Activated gamma-delta T cell (primary cell): ENCODE results near the gene LRRC25.
A peak's percentile ranks its signal among the peaks of the same experiment; 100 is the strongest.
"Not testable (repeated sequence)": the region's sequence is repeated elsewhere in the genome, so short reads cannot be mapped to it uniquely, and the experiment has no call there.

Source experiments
- DNase-seq: peaks from one replicate; lab custom pipeline; 2025; lab: John Stamatoyannopoulos, UW

The LRRC25 gene

DNA sequence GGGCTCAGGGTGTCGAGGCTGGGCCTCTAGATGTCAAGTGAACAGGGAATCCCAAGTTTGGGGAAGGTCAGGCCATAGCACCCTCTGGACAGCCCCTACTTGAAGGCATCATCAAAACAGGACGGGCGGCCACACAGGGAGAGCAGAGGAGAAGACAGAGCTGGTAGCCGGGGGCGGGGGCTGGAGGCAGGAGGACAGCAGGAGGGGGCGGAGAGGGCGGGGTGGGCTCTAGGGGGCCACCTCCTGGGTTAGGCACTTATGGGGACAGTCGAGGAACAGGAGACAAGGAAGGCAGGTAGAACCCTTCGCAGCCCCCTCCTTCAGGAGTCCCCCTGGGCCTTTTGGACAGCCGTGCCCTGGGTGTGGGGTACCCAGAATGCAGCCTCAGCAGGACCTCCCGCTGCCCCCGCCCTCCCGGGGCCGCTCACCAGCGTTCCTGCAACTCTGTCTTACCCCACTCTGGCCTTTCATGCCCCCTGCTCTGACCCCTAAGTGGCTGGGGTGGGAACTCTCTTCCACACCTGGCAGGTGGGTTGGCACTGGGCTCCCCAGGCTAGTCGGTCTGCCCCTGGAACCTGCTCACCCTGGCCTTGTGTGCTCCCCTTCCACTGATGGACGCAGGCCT lies 27.6 kb upstream of the LRRC25 start:
- no peak for DNase-seq

DNA sequence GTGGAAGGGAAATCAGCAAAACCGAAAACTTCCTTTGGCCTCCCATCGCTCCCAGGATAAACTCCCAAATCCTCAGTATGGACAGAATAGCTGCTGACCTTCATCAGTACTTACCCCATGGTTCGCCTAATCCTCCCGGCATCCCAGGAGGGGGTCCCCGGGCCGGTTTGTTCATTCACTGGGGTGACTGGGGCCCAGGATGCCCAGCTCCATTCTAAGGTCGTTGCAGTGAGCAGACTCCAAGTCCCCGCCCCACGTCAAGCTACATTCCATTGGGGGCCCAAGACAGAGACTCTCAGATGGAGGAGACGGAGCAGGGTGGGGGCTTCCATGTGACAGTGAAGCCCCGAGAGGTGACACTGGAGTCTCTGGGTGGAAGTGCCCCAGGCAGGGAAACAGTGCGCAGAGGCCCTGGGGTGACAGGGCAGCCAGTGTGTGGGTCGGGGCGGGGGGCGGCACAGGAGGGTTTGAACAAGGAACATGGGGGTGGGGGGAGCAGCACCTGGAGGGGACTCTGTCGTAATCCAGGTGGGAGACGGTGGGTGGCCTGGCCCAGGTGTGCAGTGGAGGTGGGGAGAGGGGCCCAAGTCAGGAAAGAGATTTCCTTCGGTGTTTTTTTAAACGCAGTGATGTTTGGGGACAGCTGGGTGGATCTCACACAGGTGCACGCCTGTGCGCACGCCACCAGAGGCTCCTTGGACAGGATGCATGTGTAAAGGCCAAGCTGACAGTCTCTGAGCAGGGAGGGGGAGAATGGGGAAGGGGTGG lies 26.9 kb upstream of the LRRC25 start:
- DNase-seq: no peak

DNA sequence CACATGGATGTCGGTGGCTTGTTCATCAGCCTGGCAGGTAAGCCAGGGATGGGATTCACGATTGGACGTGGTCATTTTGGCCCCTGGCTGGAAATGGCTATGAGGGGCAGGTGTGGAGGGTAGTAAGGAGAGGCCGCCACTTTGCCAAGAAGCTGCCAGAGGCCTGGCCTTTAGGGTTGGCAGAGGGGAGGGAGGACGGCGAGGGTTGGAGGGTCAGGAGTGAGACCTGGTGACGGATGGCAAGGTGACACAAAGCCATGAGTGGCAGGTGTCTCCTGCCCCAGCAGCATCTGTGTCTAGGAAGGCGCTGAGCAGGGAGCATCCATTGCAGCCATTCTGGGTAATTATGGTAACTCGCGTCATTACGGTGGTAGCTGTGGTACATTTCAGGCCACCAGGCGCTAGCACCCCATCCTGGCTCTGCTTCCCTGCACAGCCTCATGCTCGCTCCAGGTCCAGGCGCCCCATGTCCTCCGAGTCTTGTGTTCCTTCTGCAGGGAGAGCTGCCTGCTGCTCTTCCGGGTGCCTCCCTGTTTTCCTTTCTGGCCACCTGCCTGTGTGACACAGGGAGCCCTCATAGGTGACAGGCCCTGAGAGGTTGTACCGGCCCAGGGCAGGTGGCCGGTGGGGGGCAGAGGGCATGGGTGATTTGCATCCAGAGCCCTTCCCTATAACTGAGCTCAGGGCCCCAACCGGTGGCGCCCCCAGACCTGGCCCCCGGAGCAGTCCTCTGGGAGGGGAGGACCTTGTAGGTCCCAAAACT lies 26.0 kb upstream of the LRRC25 start:
- DNase-seq: no peak

DNA sequence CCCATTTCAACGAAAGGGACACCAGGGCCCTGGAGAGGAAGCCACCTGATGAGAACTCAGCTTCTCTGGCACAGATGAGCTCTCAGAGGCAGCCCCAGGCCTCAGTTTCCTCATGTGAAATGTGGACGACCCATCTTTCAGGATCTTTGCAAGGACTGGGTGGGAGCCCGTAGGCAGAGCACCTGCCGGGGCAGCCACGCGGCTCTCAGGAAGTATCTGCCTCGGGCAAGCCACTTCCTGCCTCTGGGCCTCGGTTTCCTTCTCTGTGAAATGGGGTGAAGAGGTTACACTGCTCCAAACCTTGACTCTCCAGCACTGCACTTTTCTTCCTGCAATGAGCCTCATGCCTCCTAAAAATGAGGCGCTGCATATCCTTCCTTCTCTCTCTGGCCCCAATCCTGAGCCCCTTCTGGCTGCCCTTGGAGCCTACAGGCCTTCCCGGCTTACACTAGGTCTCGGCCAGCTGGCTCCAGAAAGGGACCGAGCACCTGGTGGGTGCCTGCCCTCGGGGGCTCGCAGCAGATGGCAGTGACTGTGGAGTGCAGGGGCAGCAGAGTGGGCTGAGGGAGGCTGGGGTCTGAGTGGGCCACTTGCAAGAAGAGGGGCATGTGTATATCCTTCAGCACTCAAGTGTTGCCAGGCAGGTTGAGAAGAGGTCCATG lies 25.2 kb upstream of the LRRC25 start:
- DNase-seq: no peak

DNA sequence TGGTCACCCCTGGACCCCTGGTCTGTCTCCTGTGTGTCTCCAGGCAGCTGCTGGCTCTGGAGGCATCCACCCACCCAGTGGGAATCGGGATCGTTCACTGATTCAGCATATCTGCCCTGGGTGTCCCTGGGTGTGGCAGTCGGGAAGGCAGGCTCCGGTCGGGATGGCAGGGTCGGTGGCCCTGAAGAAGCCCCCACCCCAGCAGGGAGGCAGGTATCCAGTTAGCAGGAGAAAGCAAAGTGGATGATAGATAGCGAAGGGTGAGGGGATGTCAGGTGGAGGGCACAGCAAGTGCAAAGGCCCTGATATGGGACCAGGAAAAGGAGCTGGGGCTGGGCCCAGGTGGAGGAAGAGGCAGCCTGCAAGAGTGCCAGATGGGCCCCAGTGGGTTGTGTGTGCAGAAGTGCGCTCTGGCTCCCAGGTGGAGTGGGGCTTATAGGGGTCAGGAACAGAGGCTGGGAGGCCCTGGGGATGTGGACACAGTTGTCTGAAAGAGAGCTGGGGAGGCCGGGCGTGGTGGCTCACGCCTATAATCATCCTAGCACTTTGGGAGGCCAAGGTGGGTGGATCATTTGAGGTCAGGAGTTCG lies 24.0 kb upstream of the LRRC25 start:
- DNase-seq: no peak

DNA sequence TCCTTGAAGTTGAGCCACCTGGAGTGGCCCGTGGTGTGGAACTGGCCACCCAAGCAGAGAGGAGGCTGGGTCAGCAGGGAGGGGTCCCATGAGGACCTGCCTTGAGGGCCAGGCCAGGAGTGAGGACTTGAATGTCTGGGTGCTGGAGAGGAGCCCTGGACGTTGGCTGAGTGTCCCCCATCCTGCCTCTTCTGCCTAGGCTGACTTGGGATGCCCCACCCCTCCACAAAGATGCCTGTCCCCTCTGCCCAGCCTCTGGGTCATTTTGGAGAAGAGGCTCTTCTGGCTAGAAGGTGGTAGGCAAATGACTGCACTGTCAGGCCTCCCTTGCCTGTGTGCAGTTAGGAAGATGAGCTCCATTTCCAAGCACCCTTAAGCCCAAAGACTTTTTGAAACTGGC lies 23.5 kb upstream of the LRRC25 start:
- DNase-seq: no peak

DNA sequence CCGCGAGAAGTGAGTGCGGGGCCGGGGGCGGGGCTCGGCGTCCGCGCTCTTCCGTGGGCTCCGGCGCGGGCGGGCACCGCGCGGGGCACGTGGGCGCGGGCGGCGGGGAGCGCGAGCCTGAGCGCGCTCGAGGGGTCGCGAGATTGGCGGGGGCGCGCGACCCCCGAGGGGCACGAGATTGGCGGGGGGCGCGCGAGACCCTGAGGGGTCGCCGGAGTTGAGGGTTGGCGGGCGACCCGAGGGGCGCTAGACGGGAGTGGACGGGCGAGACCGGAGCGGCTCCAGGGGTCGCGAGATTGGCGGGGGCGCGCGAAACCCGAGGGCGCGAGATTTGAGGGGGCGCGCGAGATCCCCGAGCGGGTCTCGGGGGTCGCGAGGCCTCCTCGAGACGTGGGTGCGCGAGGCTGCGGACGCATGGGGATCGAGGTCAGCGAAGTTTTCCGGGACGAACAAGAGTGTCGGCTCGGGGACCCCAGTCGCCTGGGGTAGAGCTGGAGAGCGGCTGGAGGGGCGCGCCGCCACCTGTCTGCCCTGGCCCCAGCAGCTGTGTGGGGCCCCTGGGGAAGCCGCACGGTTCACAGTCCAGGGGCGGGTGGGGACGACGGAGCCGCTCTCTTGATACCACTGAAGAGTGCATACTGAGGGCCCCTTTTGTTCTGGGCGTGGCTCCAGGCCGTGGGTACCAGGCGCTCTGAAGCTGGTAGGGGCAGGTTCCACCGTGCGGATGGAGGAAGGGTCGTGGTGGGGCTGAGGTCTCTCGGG lies 22.5 kb upstream of the LRRC25 start:
- DNase-seq: no peak

DNA sequence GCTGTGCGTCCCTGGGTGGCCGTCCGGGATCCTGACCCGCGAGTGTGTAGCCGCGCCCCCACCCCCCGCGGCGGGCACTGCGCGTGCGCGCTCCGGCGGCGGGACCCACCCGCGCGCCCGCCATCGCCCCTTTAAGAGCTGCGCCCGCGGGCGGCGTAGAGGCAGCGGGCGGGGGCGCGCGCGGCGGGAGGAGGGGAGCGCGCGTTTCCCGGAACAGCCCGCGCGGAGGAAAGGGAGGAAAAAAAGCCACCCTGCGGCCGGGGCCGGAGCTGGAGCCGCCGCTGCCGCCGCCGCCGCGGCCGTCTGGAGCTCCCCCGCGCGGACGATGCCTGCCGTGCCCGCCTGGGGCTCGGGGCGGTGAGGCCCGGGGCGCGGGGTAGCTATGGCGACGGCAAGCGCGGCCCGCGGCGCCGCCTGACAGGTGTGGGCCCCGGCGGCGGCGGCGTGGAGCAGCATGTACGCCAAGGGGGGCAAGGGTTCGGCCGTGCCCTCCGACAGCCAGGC lies 21.8 kb upstream of the LRRC25 start, which contains the start of gene SSBP4:
TSS of gene SSBP4 (plus strand) at position 204 of the 504 bp plus-strand sequence. CDS start at position 455, 251 bp downstream.
- peak; percentile 71 for DNase-seq

DNA sequence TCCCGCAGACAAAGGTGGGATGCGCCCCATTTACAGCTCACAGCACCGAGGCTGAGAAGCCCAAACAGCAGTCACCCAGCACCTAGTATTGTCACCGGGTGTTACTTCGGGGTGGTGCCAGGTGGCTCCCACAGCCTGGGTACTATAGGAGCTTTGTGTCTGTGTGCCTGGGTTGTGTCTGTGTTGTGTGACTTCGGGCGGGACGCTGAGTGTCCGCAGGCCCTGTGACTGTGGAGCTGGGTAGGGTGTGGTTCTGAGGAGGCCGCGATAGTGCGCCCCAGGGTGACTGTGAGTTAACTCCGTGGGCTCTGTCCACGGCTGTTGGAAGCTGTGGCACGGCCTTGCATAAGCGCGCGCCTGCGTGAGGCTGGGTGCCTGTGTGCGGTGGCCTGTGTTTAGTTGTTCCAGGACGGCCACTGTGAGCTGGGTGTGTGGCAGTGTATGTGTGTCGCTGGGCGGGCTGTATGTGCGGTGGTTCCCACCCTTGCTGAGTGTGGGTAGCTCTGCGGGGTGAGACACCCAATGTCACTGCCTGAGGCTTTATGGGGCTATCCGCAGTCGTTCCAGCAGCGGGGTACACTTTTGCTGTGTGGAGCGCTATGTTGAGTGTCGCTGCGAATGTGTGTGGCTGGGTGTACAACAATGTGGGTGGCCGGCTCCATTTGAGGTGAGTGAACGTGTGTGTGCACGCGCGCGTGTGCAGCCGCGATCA lies 21.2 kb upstream of the LRRC25 start:
- DNase-seq: no peak

DNA sequence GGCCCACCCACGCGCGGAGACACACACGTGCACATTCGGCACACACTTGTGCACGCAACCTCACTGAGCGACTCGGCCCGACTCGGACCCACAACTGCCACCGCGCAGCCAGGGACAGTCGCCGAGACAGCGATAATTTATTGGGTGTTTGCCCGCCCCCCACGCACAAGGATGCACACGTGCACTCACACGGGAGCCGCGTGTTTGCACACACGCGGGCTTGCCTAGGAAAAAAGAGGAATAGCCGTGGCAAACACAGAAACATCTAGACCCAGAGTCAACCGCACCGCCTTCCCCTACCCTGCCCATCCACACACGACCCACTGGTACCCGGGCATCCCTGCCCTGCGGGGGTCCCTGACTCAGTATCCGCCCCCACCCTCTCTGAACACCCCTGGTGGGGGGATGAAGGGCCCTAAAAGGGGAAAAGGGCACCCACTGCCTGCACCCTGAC lies 20.6 kb upstream of the LRRC25 start:
- no peak for DNase-seq

DNA sequence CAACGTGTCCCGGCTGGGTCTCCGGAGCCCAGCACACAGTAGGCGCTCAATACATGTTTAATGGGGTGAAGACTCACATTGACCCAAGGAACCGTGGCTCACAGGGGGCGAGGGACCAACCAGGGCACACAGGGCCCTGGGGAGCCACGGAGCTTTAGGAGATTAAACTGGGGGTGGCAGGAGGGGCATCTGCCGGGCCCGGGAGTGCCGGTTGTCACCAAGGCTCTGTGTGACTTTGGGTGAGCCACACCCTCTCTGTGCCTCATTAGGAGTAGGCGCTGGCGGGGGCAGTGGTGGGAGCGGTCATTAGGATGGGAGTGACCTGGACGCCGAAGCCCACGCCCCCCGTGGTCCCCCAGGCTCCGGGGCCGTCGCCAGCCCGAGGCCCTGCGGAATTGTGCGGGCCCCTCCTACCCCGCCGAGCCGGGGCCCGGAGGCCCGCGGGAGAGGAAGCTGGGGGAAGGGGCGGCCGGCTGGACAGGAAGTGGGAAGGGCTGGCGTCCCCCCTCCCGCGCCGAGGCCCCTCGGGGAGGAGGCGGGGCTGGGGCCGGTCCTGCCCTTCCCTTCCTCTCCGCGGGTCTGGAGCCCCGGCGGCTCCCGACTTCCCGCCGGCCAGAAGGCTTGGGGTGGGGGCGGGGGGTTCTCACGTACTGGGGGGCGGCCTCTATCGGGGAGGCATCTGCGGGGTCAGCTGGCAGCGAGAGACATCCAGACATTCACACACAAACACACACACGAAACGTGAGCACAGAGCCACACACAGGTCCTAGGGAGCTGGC lies 20.0 kb upstream of the LRRC25 start:
- DNase-seq: no peak

DNA sequence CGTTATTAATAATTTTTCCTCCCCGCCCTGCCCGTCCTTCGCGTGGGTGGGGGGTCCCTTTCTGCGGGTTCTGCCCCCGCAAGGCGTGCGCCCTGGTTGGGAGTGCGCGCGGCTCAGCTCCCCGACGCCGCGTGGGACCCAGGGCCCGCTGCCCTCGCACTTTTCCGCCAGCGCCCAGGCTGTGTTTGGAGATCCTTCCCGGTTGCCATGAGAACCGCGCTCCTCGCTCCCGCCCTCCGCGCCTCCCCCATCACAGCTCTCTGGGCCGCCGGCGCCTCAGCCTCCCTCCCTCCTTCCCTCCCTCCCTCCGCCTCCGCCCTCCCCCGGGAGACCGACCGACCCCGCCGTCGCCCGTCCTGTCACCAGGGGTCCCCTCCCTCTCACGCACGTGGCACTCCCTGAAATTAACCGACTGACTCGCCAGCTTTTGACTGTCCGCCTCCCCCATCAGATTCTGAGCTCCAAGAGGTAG lies 19.4 kb upstream of the LRRC25 start:
- peak; percentile 73 for DNase-seq

DNA sequence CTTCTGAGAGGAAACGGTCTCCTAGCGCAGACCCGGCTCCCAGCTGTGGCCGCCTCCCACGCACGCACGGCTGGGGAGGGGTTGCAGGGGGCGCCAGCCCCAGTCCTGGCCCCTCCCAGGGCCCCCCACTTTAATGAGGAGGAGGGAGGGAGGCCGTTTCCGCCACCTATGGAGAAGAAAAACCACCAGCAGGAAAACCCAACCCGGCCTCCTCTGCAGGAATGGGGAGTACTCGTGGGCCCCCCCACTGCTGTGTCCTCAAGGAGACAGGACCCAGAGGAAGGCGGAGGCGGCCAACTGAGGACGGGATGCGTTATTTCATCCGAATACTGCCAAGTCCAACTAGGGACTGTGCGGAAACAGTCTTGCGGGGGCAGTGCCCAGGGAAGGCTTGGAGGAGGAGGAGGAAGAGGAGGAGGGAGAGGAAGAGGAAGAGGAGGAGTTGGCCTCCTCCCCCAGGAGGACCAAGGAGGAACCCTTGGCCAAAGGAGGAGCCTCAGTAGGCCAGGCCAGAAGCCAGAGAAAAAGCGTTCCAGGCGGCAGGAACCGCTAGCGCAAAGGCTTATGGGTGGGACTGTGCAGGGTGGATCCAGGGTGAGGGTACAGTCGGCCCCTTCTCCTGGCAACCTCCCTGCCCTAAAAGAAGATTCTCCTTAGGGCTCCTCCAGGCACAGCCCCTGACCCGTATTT lies 17.9 kb upstream of the LRRC25 start:
- DNase-seq: no peak

DNA sequence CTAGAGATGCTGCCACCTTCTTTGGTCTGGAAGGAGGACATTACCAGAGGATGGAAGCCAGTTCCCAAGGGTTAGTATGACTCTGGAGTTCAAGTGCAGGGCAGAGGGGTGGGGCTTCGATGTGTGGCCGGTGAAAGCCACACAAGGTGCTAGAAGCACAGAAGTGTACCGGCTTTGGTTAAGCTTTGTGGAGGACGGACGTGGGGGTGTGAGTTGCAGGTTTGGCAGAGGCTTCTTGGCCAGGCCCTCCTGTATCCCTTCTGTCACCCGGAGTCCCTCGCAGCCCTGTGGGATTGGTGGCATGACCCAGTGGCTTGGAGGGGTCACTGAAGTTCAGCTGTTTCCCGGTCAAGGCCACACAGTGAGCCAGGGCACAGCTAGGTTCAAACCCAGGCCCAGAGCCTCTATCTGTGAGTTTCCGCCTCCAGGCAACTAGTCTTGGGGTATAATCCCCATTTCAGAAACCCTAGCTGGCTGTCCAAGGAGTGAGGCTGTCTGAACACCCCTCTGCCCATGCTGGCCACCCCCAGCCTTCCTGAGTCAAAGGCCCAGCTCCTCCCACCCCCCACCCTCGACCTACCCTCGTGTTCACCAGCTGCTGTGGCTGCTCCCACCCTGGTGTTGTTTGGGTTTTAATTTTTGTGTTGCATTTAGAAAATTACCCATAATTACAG lies 17.2 kb upstream of the LRRC25 start:
- no peak for DNase-seq

DNA sequence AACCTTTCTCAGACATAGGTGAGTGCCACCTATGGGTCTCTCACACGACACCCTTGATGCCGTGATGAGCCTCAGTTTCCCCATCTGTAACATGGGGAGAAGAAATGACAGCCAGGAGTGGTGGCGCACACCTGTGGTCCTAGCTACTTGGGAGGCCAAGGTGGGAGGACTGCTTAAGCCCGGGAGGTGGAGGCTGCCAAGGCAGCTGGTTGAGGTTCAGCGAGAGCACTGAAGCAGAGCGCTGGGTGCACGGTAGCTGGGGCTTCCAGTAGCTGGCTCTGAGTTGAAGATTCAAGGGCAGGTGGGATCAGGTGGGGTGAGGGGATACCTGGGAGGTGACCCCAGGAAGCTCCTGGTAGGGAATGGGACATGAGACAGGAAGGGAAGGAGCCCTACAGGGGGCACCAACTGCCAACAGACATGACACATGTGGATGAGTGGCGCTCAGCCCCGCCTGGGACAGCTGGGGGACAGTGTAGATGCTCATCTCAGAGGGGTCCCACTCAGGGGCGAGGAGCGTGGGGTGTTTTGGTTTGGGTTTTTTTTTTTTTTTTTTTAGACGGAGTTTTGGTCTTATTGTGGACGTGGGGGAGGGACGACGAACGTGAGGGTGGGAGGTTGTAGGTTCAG lies 15.3 kb upstream of the LRRC25 start:
- no peak for DNase-seq

DNA sequence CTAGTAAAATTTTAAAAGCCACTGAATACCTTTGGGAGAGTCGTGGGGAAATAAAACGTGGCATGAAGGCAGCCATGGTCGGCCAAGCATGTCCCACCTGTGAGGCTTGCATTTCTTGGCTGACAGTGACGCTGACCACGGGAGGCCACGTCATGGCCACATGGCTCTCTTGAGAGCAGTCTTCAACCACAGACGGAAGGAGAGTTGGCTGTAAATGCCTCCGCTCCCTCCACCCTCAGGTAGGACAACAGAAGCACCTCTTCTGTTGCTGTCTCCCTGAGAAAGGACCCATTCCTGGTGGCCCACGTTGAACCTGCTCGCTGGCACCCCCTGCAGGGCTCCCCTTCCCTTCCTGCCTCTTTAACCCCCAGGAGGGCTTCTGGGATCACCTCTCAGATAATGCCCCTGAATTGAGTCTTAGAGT lies 10.6 kb upstream of the LRRC25 start:
- DNase-seq: no peak

DNA sequence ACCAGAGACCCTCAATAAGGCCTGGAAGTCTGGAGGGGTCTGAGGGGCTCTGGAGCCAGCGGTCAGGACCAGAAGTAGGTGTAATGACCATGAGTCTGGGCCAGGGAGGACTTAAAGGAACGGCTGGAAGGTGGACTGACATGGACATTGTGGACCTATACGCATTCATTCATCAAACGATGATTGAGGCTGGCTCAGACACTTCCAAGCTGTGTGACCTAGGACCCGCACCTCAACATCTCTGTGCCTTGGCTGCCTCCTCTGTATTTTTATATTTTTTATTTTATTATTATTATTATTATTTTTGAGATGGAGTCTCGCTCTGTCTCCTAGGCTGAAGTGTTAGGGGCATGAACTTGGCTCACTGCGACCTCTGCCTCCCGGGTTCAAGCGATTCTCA lies 9.3 kb upstream of the LRRC25 start:
- no peak for DNase-seq

DNA sequence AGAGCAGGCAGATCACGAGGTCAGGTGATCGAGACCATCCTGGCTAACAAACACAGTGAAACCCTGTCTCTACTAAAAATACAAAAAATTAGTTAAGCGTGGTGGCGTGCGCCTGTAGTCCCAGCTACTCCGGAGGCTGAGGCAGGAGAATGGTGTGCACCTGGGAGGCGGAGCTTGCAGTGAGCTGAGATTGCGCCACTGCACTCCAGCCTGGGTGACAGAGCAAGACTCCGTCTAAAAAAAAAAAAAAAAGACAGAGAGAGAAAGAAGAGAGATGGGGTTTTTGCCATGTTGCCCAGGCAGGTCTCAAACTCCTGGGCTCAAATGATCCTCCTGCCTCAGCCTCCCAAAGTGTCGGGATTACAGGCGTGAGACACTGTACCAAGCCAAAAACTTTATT lies 8.3 kb upstream of the LRRC25 start:
- DNase-seq: not testable (repeated sequence)
